H1 (cell line): ENCODE data around the gene GRM8. TPM values are rescaled to one million over a fixed set of nuclear protein-coding genes. Genes with fewer than 3 reads are reported as not detected.

ENCODE experiments used
- POU5F1 ChIP-seq: IDR thresholded peaks from 2 replicates; pipeline ENCODE4 v1.6.1; 2011; ENCODE audit warnings: low read depth, mild to moderate bottlenecking, low read length, moderate library complexity
- polyA plus RNA-seq, 7 experiments: library from polyadenylated mRNA; depleted of rRNA in 3 of 7; stranded (reverse) in 5 of 7; unstranded in 2 of 7; fragments of >200 nt in 5 of 7; fragments of 200-250 nt in 2 of 7; gene quantifications; 1 replicate in 5 of 7; 2 replicates in 1 of 7; 4 replicates in 1 of 7; pipeline versions ENCODE4 v1.2.1 to v1.2.3, GENCODE V29; 2011 to 2013; ENCODE audit warnings: missing spikeins in 2 of 7, mixed read lengths in 2 of 7
- total RNA-seq: library from RNA; stranded (reverse); fragmentation: NEBNext Ultra II Directional; extraction: Animal tissue kit (Norgen Biotek cat#: 25700); gene quantifications from 2 replicates; pipeline ENCODE4 v1.2.1, GENCODE V29; 2021

The GRM8 gene
- total and polyA plus RNA-seq, 2 of the 8 experiments (the other 6 are each of a cell fraction or from before 2014, with no cell fraction given), result 2.6 to 2.8 TPM

- no peak for TF ChIP-seq POU5F1
Observed at GRCh38 chr7:126728967-126729366, 523.8 kb downstream of the GRM8 start (continued).
